Peyer's patch (tissue), 4 donors: Measurements from ENCODE around the gene BLNK. TPM values are rescaled to one million over a fixed set of nuclear protein-coding genes. Genes with fewer than 3 reads are reported as not detected.
A peak's percentile ranks its signal among the peaks of the same experiment; 100 is the strongest.

Experiments
- DNase-seq, 3 donors: peaks; one replicate each; pipeline ENCODE4 v3.0.0-alpha.2; 2017 to 2019
- H3K27ac ChIP-seq, 4 donors: fragments of 200-600 bp; sonication (generic); one replicate each; pipeline ENCODE4 v1.5.1; 2016 to 2019
- H3K27me3 ChIP-seq, 2 donors: fragments of 200-600 bp; sonication (generic); one replicate each; pipeline ENCODE4 v1.5.1; 2019
- H3K36me3 ChIP-seq, 3 donors: fragments of 200-600 bp; sonication (generic); one replicate each; pipeline ENCODE4 v1.5.1; 2016 to 2019
- H3K4me1 ChIP-seq, 4 donors: fragments of 200-600 bp; sonication (generic); one replicate each; pipeline ENCODE4 v1.5.1; 2016 to 2019
- H3K4me3 ChIP-seq, 4 donors: fragments of 200-600 bp; sonication (generic); 1 replicate in 3 of 4; 2 replicates in 1 of 4; pipeline ENCODE4 v1.5.1; 2016 to 2019; ENCODE audit warnings: mild to moderate bottlenecking in 1 of 4
- H3K9me3 ChIP-seq, 4 donors: fragments of 200-600 bp; sonication (generic); one replicate each; pipeline ENCODE4 v1.5.1; 2016 to 2019; ENCODE audit warnings: mild to moderate bottlenecking in 1 of 4
- POLR2A ChIP-seq, 2 donors: fragments of 450-650 bp; IDR thresholded peaks; one replicate each; pipeline ENCODE4 v1.5.1; 2017; ENCODE audit warnings: antibody characterized with exemption in 2 of 2, mild to moderate bottlenecking in 2 of 2, moderate library complexity in 2 of 2
- total RNA-seq, 4 donors: library from RNA; depleted of rRNA; stranded (reverse); fragments of >200 nt; gene quantifications; one replicate each; pipeline ENCODE4 v1.1.0, GENCODE V29; 2016
- TF ChIP-seq, protein P1 (sequence below), 6 experiments: fragments of 450-650 bp in 4 of 6; fragments of 200-600 bp in 2 of 6; sonication (generic) in 1 of 6; IDR thresholded peaks; one replicate each; pipeline ENCODE4 v1.5.1; 2017 to 2019; ENCODE audit warnings: antibody characterized with exemption in 6 of 6, mild to moderate bottlenecking in 3 of 6, moderate library complexity in 1 of 6

The BLNK gene
- total RNA-seq, 4 donors from 2014 or later, result 49.3 to 79.5 (median 50.1) TPM

DNA sequence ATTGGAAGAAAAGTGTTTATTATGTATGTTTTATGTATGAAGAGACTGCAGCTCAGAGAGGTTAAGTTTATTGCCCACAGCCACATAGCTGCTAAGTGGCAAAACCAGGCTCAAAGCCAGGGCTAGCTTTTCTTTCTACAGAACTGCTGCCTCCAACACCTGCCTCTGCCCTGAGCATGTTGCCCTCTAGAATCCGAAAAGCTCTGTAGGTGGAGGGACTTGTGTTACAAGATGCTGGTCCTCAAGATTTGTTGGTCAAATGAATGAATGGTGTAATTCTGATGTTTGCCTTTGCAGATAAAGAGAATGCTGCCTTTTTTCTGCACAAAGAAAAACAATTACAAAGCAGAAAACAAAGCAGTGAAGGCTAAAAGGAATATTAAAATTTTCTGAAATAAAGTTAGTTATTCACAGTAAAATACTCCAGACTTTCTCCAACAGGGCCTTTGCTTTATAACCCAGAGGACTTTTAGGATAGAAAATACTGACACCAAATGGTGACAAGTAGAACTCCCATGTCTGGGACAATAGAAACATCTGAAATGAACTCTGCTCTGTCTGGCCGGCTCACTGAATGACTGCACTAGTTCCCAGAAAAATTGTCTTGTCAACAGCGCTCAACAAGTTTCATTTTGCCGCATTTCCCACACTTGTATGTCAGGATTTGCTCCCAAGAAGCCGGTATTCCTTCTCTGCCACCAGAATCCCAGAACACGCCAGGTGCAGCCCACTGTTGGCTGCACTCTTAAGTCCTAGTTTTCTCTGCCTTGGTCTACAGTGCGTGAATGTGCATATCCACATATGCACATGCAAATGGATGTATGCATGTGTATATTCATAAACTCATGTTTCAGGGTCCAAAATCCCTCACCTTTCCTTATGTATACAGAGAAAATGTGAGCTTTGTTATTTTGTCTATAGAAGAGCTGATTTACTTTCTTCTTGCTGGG is 21.9 kb upstream of the BLNK start:
- no peak overlapping the region for H3K27ac ChIP-seq
- no peak overlapping the region for H3K4me3 ChIP-seq
- H3K36me3 ChIP-seq, result no peaks in the 10 kb centered on the region
- H3K27me3 ChIP-seq, result no peaks in the 10 kb centered on the region
- H3K4me1 ChIP-seq, result no peaks in the 10 kb centered on the region
- DNase-seq, result peak in 1 of 3 donors; percentile 55
- H3K9me3 ChIP-seq, result no peaks in the 10 kb centered on the region
- TF ChIP-seq, protein P1, sequence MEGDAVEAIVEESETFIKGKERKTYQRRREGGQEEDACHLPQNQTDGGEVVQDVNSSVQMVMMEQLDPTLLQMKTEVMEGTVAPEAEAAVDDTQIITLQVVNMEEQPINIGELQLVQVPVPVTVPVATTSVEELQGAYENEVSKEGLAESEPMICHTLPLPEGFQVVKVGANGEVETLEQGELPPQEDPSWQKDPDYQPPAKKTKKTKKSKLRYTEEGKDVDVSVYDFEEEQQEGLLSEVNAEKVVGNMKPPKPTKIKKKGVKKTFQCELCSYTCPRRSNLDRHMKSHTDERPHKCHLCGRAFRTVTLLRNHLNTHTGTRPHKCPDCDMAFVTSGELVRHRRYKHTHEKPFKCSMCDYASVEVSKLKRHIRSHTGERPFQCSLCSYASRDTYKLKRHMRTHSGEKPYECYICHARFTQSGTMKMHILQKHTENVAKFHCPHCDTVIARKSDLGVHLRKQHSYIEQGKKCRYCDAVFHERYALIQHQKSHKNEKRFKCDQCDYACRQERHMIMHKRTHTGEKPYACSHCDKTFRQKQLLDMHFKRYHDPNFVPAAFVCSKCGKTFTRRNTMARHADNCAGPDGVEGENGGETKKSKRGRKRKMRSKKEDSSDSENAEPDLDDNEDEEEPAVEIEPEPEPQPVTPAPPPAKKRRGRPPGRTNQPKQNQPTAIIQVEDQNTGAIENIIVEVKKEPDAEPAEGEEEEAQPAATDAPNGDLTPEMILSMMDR (IDR thresholded peaks at IDR 0.05), result peak; percentile 49 to 90 (median 74)
- no peak for TF ChIP-seq POLR2A (IDR thresholded peaks at IDR 0.05)

DNA sequence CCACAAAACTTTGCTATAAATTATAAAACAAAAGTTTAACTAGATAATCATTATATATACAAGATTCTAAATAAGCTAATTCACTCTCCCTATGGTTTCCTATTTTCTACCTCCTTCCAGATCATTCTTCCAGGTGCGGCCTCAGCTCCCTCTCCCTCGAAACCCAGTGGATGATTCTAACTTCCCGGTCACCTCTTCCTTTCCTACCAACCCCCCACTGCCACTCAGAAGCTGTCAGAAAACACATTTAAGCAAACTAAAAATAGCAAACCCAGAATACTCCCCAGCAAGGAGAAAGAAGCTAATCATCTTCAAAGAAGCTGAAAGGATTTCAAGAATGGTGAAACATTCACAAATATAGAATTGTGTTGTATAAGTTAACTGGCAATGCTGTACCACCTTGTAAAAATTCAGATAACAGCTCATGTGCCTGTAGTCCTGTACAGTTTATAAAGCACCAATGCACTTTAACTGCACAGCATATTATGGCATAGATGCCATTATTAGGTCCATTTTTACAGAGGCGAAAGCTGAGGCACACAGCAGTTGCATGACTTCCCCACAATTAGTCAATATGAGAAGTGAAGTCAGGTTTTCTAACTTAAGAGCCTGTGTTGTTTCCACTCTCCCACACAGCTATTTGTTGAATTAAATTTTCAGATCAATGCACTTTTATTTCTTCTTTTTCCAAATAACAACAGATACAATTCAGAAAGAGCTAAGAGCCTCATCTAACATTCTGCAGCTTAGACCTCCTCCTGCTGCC is 19.2 kb upstream of the BLNK start:
- Histone ChIP-seq H3K4me1 (peaks cover 0 to 18% (median 2%) of the 10 kb centered on the region in 4 donors), H3K9me3 (no peaks in the 10 kb centered on the region), H3K27ac (peak overlapping the region in 1 of 4 donors; percentile 66), H3K36me3 (no peaks in the 10 kb centered on the region), H3K27me3 (no peaks in the 10 kb centered on the region), H3K4me3 (no peak overlapping the region)
- DNase-seq, result no peak
- TF ChIP-seq, protein P1 (IDR thresholded peaks at IDR 0.05), result no peak
- no peak for TF ChIP-seq POLR2A (IDR thresholded peaks at IDR 0.05)

DNA sequence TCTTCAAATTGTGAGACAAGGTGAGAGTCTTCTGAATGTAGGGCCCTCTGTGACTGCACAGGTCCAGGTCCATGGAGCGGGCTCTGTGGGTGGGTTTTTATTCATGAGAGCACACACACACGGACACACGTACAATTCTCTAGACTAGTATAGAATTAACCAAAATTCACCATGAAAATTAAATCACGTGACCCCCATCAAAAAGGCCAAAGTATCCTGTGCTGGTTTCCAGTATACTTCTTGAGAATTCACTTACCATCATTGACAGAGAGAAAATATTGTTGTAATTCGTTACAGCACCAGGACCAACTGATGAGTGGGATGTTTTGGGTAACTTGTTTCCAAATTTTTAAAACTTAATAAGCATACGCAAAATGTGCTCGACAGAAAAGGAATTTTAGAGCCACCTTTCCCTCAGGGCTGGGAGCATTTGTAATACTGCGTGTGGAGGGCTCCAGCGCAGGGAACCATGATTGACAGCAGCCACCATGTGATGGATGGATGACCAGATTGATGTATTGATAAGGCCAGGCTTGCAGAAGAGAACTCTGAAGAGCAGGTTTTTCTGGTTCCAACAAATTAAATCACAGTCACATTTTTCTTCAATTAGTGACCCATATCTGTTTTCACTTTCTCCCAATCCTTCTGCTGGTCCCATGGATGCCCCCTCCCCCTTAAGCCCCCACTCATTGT is 18.0 kb upstream of the BLNK start:
- no peaks in the 10 kb centered on the region for H3K36me3 ChIP-seq
- H3K27me3 ChIP-seq, result no peaks in the 10 kb centered on the region
- H3K4me3 ChIP-seq, result no peak overlapping the region
- H3K4me1 ChIP-seq, result peaks cover 0 to 26% (median 2%) of the 10 kb centered on the region in 4 donors
- H3K27ac ChIP-seq, result peak overlapping the region in 2 of 4 donors; percentile 56 to 66
- no peaks in the 10 kb centered on the region for H3K9me3 ChIP-seq
- no peak for DNase-seq
- TF ChIP-seq, protein P1 (IDR thresholded peaks at IDR 0.05), result no peak
- no peak for TF ChIP-seq POLR2A (IDR thresholded peaks at IDR 0.05)

DNA sequence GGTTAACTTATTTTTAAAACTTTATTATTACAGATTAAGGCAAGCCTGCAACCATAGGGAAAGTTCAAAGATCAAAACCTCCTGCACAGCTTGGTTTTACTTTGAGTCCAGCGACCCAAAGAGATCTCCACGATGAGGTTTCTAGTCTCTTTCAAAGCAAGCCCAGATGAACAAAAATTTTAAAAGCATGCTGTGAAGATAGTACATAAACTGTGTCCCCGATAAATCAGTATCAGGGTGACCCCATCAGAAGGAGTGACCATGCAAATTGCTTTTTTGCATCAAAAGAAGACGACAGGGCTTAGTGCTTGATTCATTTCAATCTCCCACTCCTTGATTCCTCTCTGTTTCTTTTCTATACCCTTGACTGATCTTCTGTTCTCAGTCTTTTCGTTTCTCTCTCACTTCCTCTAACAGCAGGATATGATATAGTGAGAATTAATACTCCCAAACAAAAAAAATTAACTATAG is 16.8 kb upstream of the BLNK start:
- H3K27ac ChIP-seq, result peak overlapping the region; percentile 55 to 75 (median 61)
- H3K27me3 ChIP-seq, result no peaks in the 10 kb centered on the region
- no peaks in the 10 kb centered on the region for H3K9me3 ChIP-seq
- no peak for TF ChIP-seq POLR2A (IDR thresholded peaks at IDR 0.05)
- TF ChIP-seq, protein P1 (IDR thresholded peaks at IDR 0.05), result no peak
- H3K36me3 ChIP-seq, result no peaks in the 10 kb centered on the region
- no peak for DNase-seq
- peaks cover 0 to 26% (median 2%) of the 10 kb centered on the region in 4 donors for H3K4me1 ChIP-seq
- peak overlapping the region in 3 of 4 donors; percentile 13 to 31 (median 15) for H3K4me3 ChIP-seq
